Measurements from ENCODE around the gene CLTCL1. TPM values are rescaled to one million over a fixed set of nuclear protein-coding genes. Genes with fewer than 3 reads are reported as not detected.
A peak's percentile ranks its signal among the peaks of the same experiment; 100 is the strongest.

CLTCL1 gene
- total and polyA plus RNA-seq, 9 of the 15 experiments (the other 6 are each of a cell fraction or from before 2014, with no cell fraction given), result 1.1 to 11.7 (median 5.0) TPM

- TF ChIP-seq THRB (CRISPR knock-in tag; conservative IDR thresholded peaks at IDR 0.05) (peak; percentile 87; the same call in 1 of the 2 replicates), KLF1 (tag; IDR thresholded peaks at IDR 0.05) (peak; percentile 12; the same call in 1 of the 2 replicates), SIX5 (IDR thresholded peaks at IDR 0.05; ENCODE audit: borderline replicate concordance in 1 of 2, insufficient read depth in 1 of 2, low read depth in 1 of 2, low read length in 2 of 2) (no peak), ETS2 (tag; IDR thresholded peaks at IDR 0.05; ENCODE audit: borderline replicate concordance, poor library complexity, severe bottlenecking) (no peak), ATF1 (CRISPR knock-in tag; IDR thresholded peaks at IDR 0.05) (peak; percentile 46; the same call in 1 of the 2 replicates), ATF1 (tag; IDR thresholded peaks at IDR 0.05) (peak; percentile 71), PATZ1 (CRISPR knock-in tag; IDR thresholded peaks at IDR 0.05; ENCODE audit: borderline replicate concordance) (no peak; the same call in 1 of the 2 replicates), ZNF512 (tag; IDR thresholded peaks at IDR 0.05) (no peak), ZSCAN32 (CRISPR knock-in tag; IDR thresholded peaks at IDR 0.05) (peak; percentile 63; the same call in 1 of the 2 replicates), ZNF57 (CRISPR knock-in tag; IDR thresholded peaks at IDR 0.05) (peak; percentile 85), ZNF436 (CRISPR knock-in tag; IDR thresholded peaks at IDR 0.05) (no peak), NCOA4 (IDR thresholded peaks at IDR 0.05; ENCODE audit: partially characterized antibody) (no peak), ZNF12 (CRISPR knock-in tag; IDR thresholded peaks at IDR 0.05) (no peak), SRSF9 (IDR thresholded peaks at IDR 0.05; ENCODE audit: borderline replicate concordance, low read depth, low read length) (no peak), CBX8 (IDR thresholded peaks at IDR 0.05; ENCODE audit: borderline replicate concordance, extremely low read depth, low read depth, low read length, poor library complexity, severe bottlenecking) (no peak), CHCHD3 (CRISPR knock-in tag; IDR thresholded peaks at IDR 0.05) (no peak; the same call in 1 of the 2 replicates), ERF (CRISPR knock-in tag; IDR thresholded peaks at IDR 0.05) (peak; percentile 43), ZNF561 (CRISPR knock-in tag; conservative IDR thresholded peaks at IDR 0.05) (0 out of 2 replicates have a peak, but pooled peaks have one; percentile 21), E4F1 (CRISPR knock-in tag; IDR thresholded peaks at IDR 0.05; ENCODE audit: borderline replicate concordance) (no peak)
Measured at GRCh38 chr22:19291580-19292457, at the start of gene CLTCL1 (continued).
